ENCODE data around the gene POU3F2.

GRCh38 chr6:98847416-98847778 lies 13.0 kb downstream of the POU3F2 start:
- TF ChIP-seq CTCF (IDR thresholded peaks at IDR 0.05) (no peak), POLR2AphosphoS5 (IDR thresholded peaks at IDR 0.05) (no peak), EP300 (IDR thresholded peaks at IDR 0.05) (no peak), POLR2A (IDR thresholded peaks at IDR 0.05) (no peak)
